IPS-11a (cell line): ENCODE data around the gene LDB2.
A peak's percentile ranks its signal among the peaks of the same experiment; 100 is the strongest.
"Not testable (repeated sequence)": the region's sequence is repeated elsewhere in the genome, so short reads cannot be mapped to it uniquely, and the experiment has no call there.

Source experiments
- H3K4me3 ChIP-seq: one replicate; pipeline ENCODE4 v1.5.1; 2013; ENCODE audit warnings: low read depth, low read length, control low read depth

Gene LDB2

GRCh38 chr4:16897991-16898827, at the start of gene LDB2:
LDB2 (minus strand) TSS chr4:16898645.
- peak within 1 kb of the TSS; percentile 75 for H3K4me3 ChIP-seq

DNA sequence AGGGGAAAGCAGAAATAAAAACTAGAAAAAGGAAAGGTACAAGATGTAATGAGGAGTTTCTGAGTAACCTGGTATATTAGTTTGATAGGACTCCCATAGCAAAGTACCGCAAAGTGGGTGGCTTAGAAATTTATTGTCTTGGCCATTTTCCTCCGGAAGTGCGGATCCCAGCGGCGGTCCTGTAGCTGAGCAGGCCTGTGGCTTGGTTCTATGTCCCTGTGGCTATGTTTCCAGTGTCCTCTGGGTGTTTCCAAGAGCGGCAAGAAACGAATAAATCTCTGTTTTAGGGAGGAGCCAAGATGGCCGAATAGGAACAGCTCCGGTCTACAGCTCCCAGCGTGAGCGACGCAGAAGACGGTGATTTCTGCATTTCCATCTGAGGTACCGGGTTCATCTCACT, 44.0 kb upstream of the LDB2 start:
- no peak overlapping the region for H3K4me3 ChIP-seq

GRCh38 chr4:16939178-16939577, 40.7 kb upstream of the LDB2 start:
- no peak overlapping the region for H3K4me3 ChIP-seq

GRCh38 chr4:16938512-16939040, 40.1 kb upstream of the LDB2 start:
- H3K4me3 ChIP-seq: no peak overlapping the region

GRCh38 chr4:16931339-16932305, 33.2 kb upstream of the LDB2 start:
- no peak overlapping the region for H3K4me3 ChIP-seq

GRCh38 chr4:16926214-16926613, 27.8 kb upstream of the LDB2 start:
- H3K4me3 ChIP-seq: no peak overlapping the region

DNA sequence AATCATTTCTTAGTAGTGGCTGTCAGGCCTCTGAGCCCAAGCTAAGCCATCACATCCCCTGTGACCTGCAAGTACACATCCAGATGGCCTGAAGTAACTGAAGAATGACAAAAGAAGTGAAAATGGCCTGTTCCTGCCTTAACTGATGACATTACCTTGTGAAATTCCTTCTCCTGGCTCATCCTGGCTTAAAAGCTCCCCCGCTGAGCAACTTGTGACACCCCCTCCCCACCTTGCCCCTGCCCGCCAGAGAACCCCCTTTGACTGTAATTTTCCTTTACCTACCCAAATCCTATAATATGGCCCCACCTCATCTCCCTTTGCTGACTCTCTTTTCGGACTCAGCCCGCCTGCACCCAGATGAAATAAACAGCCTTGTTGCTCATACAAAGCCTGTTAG, 20.3 kb upstream of the LDB2 start:
- not testable (repeated sequence) for H3K4me3 ChIP-seq

- no peak overlapping the region for H3K4me3 ChIP-seq
Measured at GRCh38 chr4:16916719-16917337, 18.4 kb upstream of the LDB2 start.

DNA sequence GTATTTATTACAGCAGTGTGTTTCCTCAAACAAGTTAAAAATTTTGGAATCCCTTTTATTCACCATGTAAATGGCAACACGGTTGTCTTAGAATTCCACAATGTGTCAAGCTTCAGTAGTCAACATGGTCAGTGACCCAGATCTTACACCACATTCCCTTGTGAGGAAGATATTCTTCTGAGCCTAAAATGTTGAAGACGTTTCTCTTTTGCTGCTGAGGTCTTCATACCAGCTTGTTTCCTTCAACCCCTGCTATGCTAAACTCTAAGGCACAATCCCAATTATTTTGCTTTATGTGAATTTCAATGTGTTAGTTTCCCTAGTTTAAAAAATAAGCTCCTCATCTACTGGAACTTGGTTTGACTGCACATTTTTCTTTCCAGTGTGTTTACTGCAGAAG, 17.6 kb upstream of the LDB2 start:
- H3K4me3 ChIP-seq: no peak overlapping the region

- H3K4me3 ChIP-seq: no peak overlapping the region
Measured at GRCh38 chr4:16914208-16914607, 15.8 kb upstream of the LDB2 start.

GRCh38 chr4:16912896-16913295, 14.5 kb upstream of the LDB2 start:
- no peak overlapping the region for H3K4me3 ChIP-seq

- H3K4me3 ChIP-seq: no peak overlapping the region
Measured at GRCh38 chr4:16909281-16909680, 10.8 kb upstream of the LDB2 start.

DNA sequence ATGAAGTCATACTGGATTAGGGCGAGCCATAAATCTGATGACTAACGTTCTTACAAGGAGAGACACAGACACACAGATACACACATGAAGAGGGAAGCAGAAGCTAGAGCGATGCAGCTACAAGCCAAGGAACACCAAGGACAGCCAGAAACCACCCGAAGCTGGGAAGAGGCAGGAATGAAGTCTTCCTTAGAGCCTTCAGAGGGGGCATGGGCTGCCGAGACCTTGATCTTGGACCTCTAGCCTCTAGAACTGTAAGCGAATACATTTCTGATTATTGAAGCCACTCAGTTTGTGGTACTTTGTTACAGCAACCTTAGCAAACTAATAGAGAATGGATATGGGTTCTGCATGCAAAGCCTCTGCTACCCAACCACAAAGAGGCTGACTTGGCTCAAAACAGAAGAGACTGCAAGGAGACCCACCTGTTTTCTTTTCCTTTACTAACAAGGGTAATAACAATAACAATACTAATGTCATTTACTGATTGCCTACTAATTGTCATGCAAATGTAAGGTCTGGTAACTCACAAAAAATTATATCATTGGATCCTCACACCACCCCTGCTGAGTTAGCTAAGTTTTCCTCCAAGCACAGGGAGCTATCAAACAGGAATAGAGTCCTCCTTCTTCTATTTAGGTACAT, 10.1 kb upstream of the LDB2 start:
- H3K4me3 ChIP-seq: no peak overlapping the region

DNA sequence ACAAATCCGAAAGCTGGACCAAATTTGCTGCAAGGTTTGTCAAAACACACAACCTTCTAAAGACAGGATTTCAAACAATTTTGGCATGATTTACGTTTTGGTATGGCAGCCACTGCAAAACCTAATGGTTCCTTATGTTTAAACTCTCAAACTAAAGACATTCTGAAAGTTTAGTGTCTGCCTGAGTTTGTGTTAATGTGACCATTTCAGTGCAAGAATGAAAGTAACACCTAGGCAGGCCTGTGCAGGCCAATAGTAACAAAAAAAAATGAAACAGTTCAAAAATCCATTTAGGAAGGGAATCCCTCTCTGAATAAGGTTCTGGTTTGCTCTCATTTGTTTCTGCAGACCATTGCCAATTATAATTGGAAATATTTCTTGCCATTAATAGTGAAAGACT, 1.9 kb upstream of the LDB2 start:
- no peak overlapping the region for H3K4me3 ChIP-seq

DNA sequence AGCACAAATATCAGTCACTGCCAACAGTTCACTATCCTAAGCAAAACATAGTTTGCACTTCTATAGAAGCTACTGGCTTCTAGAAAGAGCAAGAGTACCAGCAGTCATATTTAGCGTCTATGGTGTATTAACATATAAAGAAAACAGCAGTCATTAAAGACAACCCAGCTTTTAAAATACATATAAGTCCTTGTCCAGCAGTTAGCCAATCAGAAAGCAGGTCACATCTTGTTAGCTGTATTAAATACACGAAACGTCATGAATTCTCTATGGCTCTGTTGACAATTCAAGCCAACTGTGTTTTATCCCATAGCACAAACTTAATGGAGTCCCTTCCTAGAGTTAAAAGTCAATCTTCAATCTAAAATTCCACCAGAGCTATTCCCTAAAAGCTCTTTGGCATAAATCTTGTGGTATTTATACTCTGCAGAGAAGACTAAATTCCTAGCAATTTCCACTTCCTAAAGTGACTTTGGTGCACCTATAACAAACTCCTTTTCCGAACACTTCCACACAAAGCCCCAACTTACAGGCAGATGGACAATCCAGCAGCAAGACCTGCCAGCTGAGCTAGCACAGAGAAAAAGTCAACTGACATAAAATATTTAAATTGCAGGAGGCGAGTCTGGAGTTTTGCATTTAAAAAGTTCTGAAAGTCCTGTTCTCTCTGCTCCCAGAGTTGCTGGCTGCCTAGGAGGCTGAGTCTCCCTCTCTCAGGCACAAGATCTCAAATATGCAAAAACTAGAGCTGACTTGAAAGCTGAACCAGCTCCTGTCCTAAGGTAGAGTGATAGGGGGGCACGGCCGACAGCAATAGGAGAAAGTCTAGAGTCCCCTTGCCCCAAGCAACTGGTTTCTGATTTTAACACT, 1.3 kb downstream of the LDB2 start:
- H3K4me3 ChIP-seq: peak overlapping the region; percentile 21

DNA sequence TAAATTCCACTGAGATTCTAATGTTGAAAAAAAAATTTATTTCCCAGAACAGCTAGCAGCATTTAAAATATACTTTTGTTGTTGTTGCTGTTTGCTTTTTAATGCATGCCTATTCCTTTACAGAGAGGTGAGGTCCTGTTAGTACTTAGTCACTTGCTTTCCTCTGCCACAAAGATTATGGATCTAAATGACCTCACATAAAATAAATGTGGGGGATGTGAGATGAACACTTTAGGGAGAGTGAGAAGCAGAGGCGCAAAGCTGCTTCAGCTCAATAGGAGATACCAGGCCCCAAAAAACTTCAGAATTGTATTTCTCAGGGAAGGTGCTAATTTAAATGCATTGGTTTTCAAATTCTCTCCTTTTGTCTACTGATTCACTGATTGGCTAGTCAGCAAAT, 4.0 kb downstream of the LDB2 start:
- no peak overlapping the region for H3K4me3 ChIP-seq

GRCh38 chr4:16893141-16893651, 5.2 kb downstream of the LDB2 start:
- no peak overlapping the region for H3K4me3 ChIP-seq

DNA sequence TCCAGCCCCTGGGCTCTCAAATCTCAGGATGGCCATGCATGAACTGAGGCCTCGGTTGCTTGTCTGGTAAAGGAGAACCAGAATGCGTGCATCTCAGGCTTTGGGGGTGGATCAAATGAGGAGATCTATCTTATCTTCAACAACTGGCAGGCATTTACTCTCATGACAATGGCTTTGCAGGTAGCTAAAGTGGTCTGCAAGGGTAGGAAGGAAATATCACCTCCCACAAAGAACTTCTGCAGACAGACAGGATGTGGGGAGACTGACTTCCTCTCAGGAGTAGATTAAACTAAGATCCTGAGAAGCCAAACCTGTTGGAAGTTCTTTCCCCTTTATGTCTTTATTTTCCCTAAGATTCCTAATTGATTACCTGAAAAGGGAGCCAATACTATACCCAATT, 7.8 kb downstream of the LDB2 start:
- no peak overlapping the region for H3K4me3 ChIP-seq

DNA sequence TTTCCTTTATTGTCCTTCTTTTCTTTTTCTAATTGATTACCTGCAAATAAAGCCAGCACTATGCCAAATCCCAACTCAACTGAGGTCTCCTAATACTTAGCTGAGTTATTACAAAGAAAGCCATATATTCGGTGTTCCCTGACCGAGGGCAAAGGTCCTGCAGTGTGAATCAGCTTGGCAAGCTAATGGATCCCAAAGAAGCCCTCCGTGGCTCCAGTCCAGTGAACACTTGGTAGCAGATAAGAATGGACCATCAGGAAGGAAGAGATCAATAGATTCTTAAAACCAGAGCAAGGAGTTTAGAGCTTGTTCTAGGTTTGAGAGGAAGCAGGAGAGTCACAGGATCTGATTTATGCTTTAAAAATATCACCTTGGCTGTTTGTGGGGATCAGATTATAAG, 8.5 kb downstream of the LDB2 start:
- no peak overlapping the region for H3K4me3 ChIP-seq

GRCh38 chr4:16887887-16888286, 10.6 kb downstream of the LDB2 start:
- H3K4me3 ChIP-seq: no peak overlapping the region
